Measurements from ENCODE around the gene DCTN2. TPM values are rescaled to one million over a fixed set of nuclear protein-coding genes. Genes with fewer than 3 reads are reported as not detected.
"Not testable (repeated sequence)": the region's sequence is repeated elsewhere in the genome, so short reads cannot be mapped to it uniquely, and the experiment has no call there.

Gene DCTN2
- total RNA-seq, 1 donor from 2014 or later: 83.5 TPM

DNA sequence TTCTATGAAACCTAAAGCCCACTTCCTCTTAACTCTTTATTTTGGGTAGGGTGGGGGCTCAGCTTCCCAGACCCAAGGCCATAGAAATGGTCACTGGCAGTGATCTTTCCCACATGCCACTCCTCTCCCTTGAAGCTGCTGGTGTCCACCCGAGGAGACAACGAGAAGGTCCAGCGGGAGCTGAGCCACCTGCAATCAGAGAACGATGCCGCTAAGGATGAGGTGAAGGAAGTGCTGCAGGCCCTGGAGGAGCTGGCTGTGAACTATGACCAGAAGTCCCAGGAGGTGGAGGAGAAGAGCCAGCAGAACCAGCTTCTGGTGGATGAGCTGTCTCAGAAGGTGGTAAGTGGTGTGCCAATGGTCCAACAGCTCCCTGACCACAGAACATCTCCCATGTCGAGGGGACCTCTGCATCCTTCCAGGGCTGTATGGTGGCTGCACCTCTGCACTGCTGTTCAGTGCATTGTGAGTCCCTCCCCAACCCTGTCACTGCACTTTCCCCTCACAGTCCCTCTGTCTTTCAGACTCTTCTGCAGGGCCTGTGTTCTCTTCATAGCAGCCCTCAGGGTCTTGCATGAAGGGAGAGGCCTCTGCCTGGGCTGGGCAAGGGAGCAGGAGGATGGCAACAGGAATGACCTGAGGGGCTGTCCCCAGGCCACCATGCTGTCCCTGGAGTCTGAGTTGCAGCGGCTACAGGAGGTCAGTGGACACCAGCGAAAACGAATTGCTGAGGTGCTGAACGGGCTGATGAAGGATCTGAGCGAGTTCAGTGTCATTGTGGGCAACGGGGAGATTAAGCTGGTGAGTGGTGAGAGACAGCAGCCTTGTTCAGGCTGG is 25.2 kb upstream of the DCTN2 start:
- Mint-ChIP-seq H3K9me3 (no peaks in the 10 kb centered on the region), H3K36me3 (ENCODE audit: low read depth) (peaks cover 2% of the 10 kb centered on the region), H3K27ac (no peak overlapping the region), H3K27me3 (ENCODE audit: insufficient read depth) (no peaks in the 10 kb centered on the region), H3K4me3 (no peak overlapping the region), H3K4me1 (ENCODE audit: low read depth) (no peaks in the 10 kb centered on the region)
- DNase-seq (ENCODE audit: low spot score): no peak
- intact Hi-C loops (cut with micrococcal nuclease): no loop called here

DNA sequence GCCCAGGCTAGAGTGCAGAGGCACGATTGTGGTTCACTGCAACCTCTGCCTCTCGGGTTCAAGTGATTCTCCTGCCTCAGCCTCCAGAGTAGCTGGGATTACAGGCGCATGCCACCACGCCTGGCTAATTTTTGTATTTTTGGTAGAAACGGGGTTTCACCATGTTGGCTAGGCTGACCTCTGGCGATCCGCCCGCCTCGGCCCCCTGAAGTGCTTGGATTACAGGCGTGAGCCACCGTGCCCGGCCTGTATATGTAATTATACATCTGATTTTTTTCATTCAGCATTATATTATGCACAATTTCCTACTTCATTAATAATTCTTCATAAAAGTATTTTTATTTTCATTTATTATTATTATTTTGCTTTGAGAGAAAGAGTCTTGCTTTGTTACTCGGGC is 23.4 kb upstream of the DCTN2 start:
- H3K36me3 Mint-ChIP-seq (ENCODE audit: low read depth); H3K4me1 Mint-ChIP-seq (ENCODE audit: low read depth); H3K9me3 Mint-ChIP-seq; H3K4me3 Mint-ChIP-seq; DNase-seq (ENCODE audit: low spot score); intact Hi-C loops (cut with micrococcal nuclease); H3K27me3 Mint-ChIP-seq (ENCODE audit: insufficient read depth); H3K27ac Mint-ChIP-seq: not testable (repeated sequence)

DNA sequence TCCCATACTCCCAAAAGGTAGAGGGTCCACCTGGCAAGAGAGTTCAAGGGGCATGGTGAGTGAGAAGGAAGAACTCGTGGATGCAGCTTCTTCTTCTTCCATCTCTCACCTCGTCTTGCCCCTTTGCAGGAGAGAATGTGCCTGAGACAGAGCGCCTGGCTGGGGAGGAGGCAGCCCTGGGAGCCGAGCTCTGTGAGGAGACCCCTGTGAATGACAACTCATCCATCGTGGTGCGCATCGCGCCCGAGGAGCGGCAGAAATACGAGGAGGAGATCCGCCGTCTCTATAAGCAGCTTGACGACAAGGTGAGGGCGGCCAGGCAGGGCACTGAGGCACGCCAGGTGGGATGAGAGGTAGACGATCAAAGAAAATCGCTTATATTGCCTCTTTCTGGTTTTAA is 22.9 kb upstream of the DCTN2 start:
- H3K4me3 Mint-ChIP-seq: no peak overlapping the region
- DNase-seq (ENCODE audit: low spot score): no peak
- intact Hi-C loops (cut with micrococcal nuclease): no loop called here

DNA sequence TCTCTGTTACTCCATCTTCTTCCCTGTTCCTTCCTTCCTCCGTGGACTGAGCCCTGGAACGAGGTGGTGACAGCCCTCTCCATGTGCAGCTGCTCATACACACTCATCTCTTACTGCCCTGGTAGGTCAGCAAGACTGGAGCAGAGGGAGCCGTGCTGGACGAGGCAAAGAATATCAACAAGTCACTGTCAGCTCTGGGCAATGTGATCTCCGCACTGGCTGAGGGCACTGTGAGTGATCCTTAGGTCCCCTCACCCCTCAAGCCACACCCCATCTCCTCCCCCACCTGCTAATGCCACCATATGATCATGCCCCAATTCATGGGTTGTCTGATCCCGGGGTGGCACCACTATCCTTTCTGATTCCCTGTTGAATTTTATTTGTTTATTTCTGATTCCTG is 21.8 kb upstream of the DCTN2 start:
- Mint-ChIP-seq H3K4me3 (no peak overlapping the region), H3K27ac (no peak overlapping the region)
- intact Hi-C loops (cut with micrococcal nuclease): no loop called here

More for the DNA sequence above, 22.9 kb upstream of the DCTN2 start:
- Mint-ChIP-seq H3K4me1 (ENCODE audit: low read depth) (no peaks in the 10 kb centered on the region), H3K9me3 (no peaks in the 10 kb centered on the region), H3K27me3 (ENCODE audit: insufficient read depth) (peaks cover under 1% of the 10 kb centered on the region), H3K27ac (no peak overlapping the region), H3K36me3 (ENCODE audit: low read depth) (no peaks in the 10 kb centered on the region)

DNA sequence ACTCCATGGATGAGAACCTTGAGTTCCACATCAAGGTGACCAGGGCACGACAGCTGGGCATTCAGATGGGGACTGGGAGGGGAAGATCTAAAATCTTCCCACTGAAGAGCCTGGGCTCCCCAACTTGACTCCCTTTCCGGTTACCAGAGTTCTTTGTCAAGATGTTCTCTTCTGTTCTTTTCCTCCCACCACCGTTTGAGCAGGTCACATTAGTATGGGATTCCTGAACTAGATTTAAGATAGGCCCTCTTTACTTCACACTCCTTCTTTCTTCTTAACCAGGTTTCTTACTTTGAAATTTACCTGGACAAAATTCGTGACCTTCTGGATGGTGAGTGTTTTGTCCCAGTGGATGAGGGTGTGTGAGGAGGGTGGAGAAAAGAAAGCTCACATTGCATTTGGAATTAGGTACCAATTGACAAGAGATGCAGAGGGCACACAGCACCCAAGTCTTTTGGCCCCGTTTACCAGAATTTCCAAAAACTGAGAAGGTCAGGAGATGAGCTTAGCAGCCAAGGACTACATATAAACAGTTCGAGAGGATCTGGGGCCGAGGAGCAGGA is 17.3 kb upstream of the DCTN2 start:
- no peaks in the 10 kb centered on the region for H3K36me3 Mint-ChIP-seq (ENCODE audit: low read depth)
- no peaks in the 10 kb centered on the region for H3K9me3 Mint-ChIP-seq
- peaks cover 12% of the 10 kb centered on the region for H3K27me3 Mint-ChIP-seq (ENCODE audit: insufficient read depth)
- intact Hi-C loops (cut with micrococcal nuclease): no loop called here
- H3K4me1 Mint-ChIP-seq (ENCODE audit: low read depth): no peaks in the 10 kb centered on the region
- H3K4me3 Mint-ChIP-seq: no peak overlapping the region
- no peak overlapping the region for H3K27ac Mint-ChIP-seq
- DNase-seq (ENCODE audit: low spot score): no peak

More for the DNA sequence above, 21.8 kb upstream of the DCTN2 start:
- H3K9me3 Mint-ChIP-seq: no peaks in the 10 kb centered on the region
- no peak for DNase-seq (ENCODE audit: low spot score)
- no peaks in the 10 kb centered on the region for H3K4me1 Mint-ChIP-seq (ENCODE audit: low read depth)
- peaks cover 3% of the 10 kb centered on the region for H3K27me3 Mint-ChIP-seq (ENCODE audit: insufficient read depth)
- H3K36me3 Mint-ChIP-seq (ENCODE audit: low read depth): no peaks in the 10 kb centered on the region

DNA sequence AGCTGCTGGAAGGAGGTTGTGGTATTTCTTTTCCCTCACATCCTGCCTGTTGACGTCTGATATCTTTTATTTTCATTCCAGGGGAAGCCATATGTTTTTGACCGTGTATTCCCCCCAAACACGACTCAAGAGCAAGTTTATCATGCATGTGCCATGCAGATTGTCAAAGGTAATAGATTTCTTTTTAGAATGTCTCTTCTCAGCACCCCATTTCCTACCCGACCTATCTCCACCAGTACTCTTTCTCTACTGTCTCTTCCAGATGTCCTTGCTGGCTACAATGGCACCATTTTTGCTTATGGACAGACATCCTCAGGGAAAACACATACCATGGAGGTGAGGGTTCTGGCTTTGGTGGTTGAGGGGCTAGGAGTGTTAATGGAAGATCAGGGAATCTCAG is 16.4 kb upstream of the DCTN2 start:
- H3K4me3 Mint-ChIP-seq: no peak overlapping the region
- no peaks in the 10 kb centered on the region for H3K36me3 Mint-ChIP-seq (ENCODE audit: low read depth)
- H3K27ac Mint-ChIP-seq: no peak overlapping the region
- no peaks in the 10 kb centered on the region for H3K9me3 Mint-ChIP-seq
- H3K4me1 Mint-ChIP-seq (ENCODE audit: low read depth): no peaks in the 10 kb centered on the region
- H3K27me3 Mint-ChIP-seq (ENCODE audit: insufficient read depth): peaks cover 12% of the 10 kb centered on the region
- intact Hi-C loops (cut with micrococcal nuclease): no loop called here
- no peak for DNase-seq (ENCODE audit: low spot score)

DNA sequence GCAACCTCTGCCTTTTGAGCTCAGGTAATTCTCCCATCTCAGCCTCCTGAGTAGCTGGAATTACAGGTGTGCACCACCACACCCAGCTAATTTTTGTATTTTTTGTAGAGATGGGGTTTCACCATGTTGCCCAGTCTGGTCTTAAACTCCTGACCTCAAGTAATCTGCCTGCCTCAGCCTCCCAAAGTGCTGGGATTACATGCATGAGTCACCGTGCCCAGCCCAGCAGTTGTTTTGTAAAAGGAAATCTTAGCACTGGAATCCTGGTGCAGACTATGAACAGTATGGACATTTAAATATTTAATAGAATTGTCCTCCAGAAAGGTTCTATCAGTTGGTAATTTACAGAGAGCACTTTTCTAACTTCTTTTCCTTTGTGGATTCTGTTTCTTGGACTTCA is 14.1 kb upstream of the DCTN2 start:
- intact Hi-C loops (cut with micrococcal nuclease); H3K36me3 Mint-ChIP-seq (ENCODE audit: low read depth); DNase-seq (ENCODE audit: low spot score); H3K4me1 Mint-ChIP-seq (ENCODE audit: low read depth); H3K9me3 Mint-ChIP-seq; H3K4me3 Mint-ChIP-seq; H3K27ac Mint-ChIP-seq: not testable (repeated sequence)
- H3K27me3 Mint-ChIP-seq (ENCODE audit: insufficient read depth): peaks cover 15% of the 10 kb centered on the region

DNA sequence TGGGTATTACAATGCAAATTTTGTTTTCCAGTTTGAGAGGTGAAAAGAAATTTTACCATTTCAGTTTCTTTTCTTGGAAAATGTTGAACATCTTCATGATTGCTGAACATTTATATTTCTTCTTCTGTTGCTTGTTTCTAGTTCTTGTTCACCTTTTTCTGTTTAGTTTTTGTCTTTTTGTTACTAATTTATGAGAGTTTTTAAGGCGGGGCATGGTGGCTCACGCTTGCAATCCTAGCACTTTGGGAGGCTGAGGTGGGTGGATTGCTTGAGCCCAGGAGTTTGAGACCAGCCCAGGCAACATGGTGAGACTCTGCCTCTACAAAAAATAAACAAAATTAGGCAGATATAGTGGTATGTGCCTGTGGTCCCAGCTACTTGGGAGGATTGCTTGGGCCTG is 13.5 kb upstream of the DCTN2 start:
- Mint-ChIP-seq H3K27ac (no peak overlapping the region), H3K36me3 (ENCODE audit: low read depth) (no peaks in the 10 kb centered on the region), H3K4me1 (ENCODE audit: low read depth) (no peaks in the 10 kb centered on the region), H3K27me3 (ENCODE audit: insufficient read depth) (peaks cover 15% of the 10 kb centered on the region), H3K4me3 (no peak overlapping the region), H3K9me3 (no peaks in the 10 kb centered on the region)
- intact Hi-C loops (cut with micrococcal nuclease): no loop called here
- DNase-seq (ENCODE audit: low spot score): no peak

DNA sequence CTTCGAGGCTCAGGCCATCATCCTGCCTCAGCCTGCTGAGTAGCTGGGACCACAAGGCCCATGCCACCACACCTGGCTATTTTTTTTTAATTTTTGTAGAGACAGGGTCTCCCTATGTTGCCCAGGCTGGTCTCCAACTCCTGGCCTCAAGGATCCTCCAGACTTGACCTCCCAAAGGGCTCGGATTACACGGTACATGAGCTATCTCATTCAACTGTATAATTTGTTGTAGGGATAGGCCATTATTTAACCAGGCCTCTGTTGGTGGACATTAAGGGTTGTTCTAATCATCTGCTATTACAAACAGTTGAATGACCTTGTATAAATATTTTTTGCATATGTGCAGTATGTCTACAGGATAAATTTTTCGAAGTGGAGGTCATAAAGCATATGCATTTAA is 11.9 kb upstream of the DCTN2 start:
- Mint-ChIP-seq H3K36me3 (ENCODE audit: low read depth) (no peaks in the 10 kb centered on the region), H3K27ac (no peak overlapping the region), H3K4me3 (no peak overlapping the region), H3K27me3 (ENCODE audit: insufficient read depth) (peaks cover 11% of the 10 kb centered on the region), H3K9me3 (no peaks in the 10 kb centered on the region), H3K4me1 (ENCODE audit: low read depth) (no peaks in the 10 kb centered on the region)
- no peak for DNase-seq (ENCODE audit: low spot score)
- intact Hi-C loops (cut with micrococcal nuclease): loop anchor here (1.0 kb wide), 1 partner anchor 9 kb away; the partner anchor contains the start of gene KIF5A

DNA sequence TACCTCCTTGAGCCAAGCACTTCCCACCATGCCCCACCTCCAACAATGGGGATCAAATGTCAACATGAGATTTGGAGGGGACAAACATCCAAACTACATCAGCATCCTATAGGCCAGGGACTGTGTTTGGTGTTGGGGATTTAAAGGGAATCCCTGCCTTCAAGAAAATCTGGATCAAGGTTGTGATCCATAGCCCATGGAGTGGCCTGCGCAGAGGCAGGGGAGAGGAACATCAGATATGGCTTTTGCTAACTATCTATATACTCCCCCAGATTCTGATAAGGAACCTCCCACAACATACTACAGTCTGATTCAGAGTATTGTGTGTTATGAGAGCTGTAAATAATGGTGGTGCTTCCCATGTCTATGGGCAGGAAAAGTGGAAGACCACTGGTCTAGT is 7.9 kb upstream of the DCTN2 start:
- intact Hi-C loops (cut with micrococcal nuclease): loop anchor here (5.0 kb wide), 1 partner anchor 57 kb away; the partner anchor contains the start of gene ARHGEF25
- Mint-ChIP-seq H3K9me3 (no peaks in the 10 kb centered on the region), H3K27ac (no peak overlapping the region), H3K27me3 (ENCODE audit: insufficient read depth) (peaks cover 4% of the 10 kb centered on the region), H3K4me1 (ENCODE audit: low read depth) (peaks cover 8% of the 10 kb centered on the region), H3K4me3 (no peak overlapping the region), H3K36me3 (ENCODE audit: low read depth) (no peaks in the 10 kb centered on the region)
- DNase-seq (ENCODE audit: low spot score): no peak

DNA sequence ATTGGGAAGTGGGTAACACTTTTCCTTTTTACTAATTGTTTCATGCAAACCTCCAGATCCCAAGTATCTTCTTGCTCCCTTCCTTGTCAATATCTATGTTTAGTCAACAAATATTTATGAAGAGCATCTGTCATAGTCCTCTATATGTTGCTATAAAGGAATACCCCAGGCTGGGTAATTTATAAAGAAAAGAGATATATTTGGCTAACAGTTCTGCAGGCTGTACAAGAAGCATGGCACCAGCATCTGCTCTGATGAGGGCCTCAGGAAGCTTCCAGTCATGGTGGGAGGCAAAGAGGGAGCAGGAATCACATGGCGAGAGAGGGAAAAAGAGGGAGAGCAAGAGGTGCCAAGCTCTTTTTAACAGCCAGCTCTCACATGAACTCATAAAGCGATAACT is 7.5 kb upstream of the DCTN2 start:
- Mint-ChIP-seq H3K9me3 (no peaks in the 10 kb centered on the region), H3K4me1 (ENCODE audit: low read depth) (peaks cover 10% of the 10 kb centered on the region), H3K4me3 (no peak overlapping the region), H3K36me3 (ENCODE audit: low read depth) (no peaks in the 10 kb centered on the region), H3K27me3 (ENCODE audit: insufficient read depth) (peaks cover 4% of the 10 kb centered on the region), H3K27ac (no peak overlapping the region)
- no peak for DNase-seq (ENCODE audit: low spot score)
- intact Hi-C loops (cut with micrococcal nuclease): loop anchor here (5.0 kb wide), 1 partner anchor 58 kb away; the partner anchor contains the start of gene ARHGEF25

DNA sequence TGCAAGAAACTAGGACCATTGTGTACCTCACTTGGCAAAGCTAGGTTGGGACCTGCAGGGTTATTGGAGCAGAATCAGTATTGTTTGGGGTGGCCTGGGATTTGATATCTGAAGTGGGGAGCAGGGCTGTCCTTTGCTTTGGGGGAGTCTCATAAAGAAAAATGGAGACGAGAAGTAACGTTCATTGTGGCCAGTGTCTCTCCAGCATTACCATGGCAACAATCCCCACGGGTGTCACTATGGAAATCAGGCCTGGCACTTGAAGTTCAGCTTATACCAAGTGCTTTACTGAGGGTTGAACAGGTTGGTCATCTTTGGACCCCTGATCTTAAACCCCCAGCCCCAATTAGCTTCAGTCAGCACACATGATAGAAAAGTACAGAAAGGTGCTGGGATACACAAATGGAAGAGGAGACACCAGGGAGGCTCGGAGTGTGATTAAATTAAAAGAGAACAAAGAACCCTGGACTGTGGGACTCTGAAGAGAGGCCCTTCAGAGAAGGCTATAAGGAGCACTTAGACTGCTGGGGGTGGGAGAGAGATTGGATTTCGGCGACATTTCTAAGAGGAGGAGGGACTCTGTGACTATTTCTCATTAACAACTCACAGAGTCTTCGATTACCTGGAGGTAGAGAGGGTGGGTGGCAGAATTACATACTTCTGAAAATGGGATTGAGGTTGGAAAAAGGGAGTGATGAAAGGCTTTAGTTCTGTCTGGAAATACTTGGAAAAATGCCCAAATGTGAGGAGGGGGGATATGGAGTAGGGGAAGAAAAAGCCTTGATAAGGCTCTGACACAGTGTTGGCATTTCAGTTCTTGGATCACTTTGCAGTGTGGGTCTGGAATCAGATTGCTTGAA is 6.6 kb upstream of the DCTN2 start:
- no peak for DNase-seq (ENCODE audit: low spot score)
- H3K4me3 Mint-ChIP-seq: no peak overlapping the region
- no peaks in the 10 kb centered on the region for H3K36me3 Mint-ChIP-seq (ENCODE audit: low read depth)
- H3K27ac Mint-ChIP-seq: no peak overlapping the region
- peaks cover 13% of the 10 kb centered on the region for H3K4me1 Mint-ChIP-seq (ENCODE audit: low read depth)
- intact Hi-C loops (cut with micrococcal nuclease): loop anchor here (5.0 kb wide), 1 partner anchor 59 kb away; the partner anchor contains the start of gene ARHGEF25
- peaks cover 11% of the 10 kb centered on the region for H3K27me3 Mint-ChIP-seq (ENCODE audit: insufficient read depth)
- H3K9me3 Mint-ChIP-seq: no peaks in the 10 kb centered on the region
